CD4-positive, alpha-beta T cell treated with Interferon gamma for 1 hour (primary cell): ENCODE data around the gene PIP4K2A.
"Not testable (repeated sequence)": the region's sequence is repeated elsewhere in the genome, so short reads cannot be mapped to it uniquely, and the experiment has no call there.

Source experiments
- DNase-seq: peaks from one replicate; pipeline ENCODE4 v3.0.0-alpha.2; 2020

The PIP4K2A gene

GRCh38 chr10:22501863-22502262, 212.5 kb downstream of the PIP4K2A start:
- DNase-seq: no peak

DNA sequence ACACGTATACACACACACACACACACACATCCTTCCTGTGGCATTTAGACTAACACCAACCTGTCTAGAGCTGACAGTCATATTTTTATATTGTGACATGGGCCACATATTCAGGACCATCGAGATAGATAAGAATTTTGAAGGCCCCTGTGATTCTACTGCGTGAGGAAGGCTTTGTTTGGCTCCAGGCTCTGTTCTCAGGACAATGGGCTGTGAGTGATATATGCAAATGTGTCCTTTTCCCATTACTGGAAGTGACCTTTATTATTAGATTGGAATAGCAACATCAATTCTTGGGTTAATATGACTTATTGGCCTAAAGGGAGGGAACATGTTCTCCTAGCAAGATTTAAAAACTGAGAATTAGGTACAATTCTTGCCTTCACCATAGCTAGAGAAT, 213.0 kb downstream of the PIP4K2A start:
- DNase-seq: no peak

DNA sequence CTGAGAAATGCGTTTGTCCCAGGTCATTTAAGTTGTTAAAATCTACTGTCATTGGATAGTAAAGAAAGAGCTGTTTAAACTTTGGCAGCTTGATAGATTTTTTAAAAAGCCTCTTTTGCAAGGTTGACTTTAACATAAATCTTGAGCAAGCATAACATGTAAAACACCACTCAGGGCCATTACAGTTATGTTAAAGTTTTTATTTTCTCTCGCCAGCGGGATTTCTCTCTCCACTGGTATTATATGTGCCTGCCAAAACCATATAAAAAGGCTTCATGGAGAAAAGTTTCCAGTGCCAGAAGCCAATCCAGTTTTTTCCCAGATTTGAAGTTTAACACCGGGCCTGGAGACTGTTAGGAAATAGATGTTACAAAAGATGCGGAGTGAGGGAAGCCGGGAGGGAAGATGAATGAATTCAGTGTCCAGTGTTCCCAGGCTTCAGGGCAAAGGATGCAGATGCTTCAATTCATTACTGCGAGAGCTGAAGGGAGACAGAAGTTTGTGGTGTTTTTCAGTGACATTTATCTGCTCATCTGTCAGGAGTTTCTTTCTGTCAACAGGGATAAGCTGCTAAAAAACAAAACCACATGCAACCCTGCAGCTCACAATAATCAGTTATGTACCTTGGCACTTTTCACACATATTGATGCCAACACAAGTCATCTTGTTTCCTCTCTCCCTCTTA, 213.6 kb downstream of the PIP4K2A start:
- no peak for DNase-seq

- not testable (repeated sequence) for DNase-seq
Observed at GRCh38 chr10:22499973-22500372, 214.4 kb downstream of the PIP4K2A start.

- DNase-seq: no peak
Observed at GRCh38 chr10:22495396-22495795, 219.0 kb downstream of the PIP4K2A start.

DNA sequence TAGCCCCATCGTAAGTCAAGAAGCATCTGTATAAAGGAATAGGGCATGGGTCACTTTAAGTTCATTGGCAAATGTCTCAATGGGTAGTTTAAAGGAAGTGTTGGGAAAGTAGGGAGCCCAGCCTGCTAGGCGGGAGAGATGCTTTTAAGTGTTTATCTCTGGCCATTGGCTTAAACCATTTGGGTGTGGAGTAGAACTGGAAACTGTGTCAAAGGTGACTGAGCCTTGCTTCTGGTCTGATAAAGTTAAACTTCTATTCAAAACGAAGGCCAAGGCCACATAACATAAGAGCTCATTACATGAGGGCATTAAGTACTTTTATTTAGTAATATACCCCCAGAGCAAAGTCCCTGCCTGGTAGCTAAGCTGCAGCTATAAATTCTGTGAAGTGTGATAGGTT, 220.4 kb downstream of the PIP4K2A start:
- DNase-seq: no peak

DNA sequence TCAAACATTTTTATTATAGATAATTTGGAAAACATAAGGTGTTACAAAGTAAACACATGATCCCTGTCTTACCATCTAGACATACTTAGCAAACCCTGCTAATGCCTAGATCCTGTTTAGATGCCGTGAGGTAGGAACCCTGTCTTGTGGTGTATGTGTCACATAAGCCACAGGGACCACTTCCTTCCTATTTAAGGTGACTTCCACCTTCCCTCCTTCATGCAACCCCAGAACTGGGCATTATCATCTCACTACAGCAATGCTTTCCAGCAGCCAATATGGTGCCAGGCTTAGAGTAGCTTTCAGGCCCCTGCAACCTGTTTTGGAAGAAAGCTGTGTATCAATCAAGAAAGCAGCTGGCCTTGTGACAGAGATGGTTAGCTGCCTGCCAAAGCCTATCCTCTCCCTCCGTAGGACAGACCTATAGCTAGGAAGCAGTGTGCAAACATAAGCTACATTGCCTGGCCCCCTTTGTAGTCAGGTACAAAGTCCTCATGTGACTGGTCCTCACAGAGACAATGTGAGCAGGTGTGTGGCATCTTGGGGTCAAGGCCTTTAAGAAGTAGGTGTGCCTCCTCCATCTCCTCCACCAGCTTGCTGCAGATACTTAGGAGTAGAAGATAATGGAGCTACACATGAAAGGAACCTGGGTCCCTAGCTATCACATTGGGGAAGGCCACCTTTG, 222.3 kb downstream of the PIP4K2A start:
- no peak for DNase-seq

DNA sequence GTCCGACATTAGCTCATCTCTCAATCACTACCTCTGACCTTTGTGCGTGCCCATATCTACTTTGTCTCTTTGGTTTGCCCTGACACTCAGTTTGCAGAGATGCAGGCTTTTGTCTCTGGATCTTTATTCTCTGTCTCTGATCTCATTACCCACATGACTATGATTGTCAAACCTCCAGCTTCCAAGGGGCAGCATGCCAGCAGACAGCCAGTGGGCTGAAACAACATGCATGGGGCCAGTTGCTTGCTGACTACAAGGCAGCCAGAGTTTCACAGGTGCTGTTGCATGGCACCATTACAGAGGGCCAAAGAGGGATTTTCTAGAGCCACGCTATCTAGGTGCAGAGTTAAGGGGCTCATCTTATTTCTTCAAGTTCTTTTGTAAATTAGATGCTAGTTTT, 222.9 kb downstream of the PIP4K2A start:
- no peak for DNase-seq

- no peak for DNase-seq
Observed at GRCh38 chr10:22489975-22490374, 224.4 kb downstream of the PIP4K2A start.

- no peak for DNase-seq
Observed at GRCh38 chr10:22489467-22489866, 224.9 kb downstream of the PIP4K2A start.

DNA sequence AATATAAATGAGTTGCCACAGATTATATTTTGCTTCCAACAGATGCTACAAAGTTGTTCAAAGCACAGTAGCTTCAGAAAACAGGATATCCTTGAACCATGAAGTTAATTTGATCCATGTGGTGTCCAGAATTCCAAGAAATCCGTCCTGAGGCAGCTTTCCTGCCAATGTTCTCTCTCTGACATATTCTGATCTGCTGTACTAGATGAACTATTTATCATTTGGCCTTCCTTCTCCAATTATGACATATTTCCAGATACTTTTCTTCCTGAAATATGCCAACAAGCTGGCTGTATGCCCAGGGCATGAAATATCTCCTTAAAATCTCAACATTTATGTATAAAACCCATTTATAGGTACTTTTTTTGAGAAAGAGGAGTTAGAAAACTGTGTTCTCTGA, 227.9 kb downstream of the PIP4K2A start:
- no peak for DNase-seq
